H1 (cell line): Measurements from ENCODE around the gene WDR4. TPM values are rescaled to one million over a fixed set of nuclear protein-coding genes. Genes with fewer than 3 reads are reported as not detected.

Experiments
- CTCF ChIA-PET: fragments of 300-600 bp; sonication (Branson Sonifier 250); formaldehyde crosslinking; loops from one replicate; lab custom pipeline; 2021; ENCODE audit not compliant: partially characterized antibody; lab: Charles Lee
- POLR2A ChIA-PET: fragments of 300-600 bp; sonication (Branson Sonifier 250); formaldehyde crosslinking; loops from one replicate; lab custom pipeline; 2021; ENCODE audit warnings: inconsistent platforms; ENCODE audit not compliant: partially characterized antibody; lab: Charles Lee
- DNase-seq, 2 experiments: peaks; one replicate each; pipeline versions ENCODE4 v3.0.0 to v3.0.0-alpha.2; 2010 to 2022; ENCODE audit warnings: low spot score in 2 of 2, low read depth in 1 of 2, mixed read lengths in 1 of 2
- FAIRE-seq: peaks from 2 replicates; lab custom pipeline; 2011; peaks lifted over from hg19 to GRCh38; lab: Jason Lieb, UNC
- H2AFZ ChIP-seq: 2 replicates; pipeline ENCODE4 v1.8.1; 2012; ENCODE audit warnings: low read length, inconsistent platforms
- H2AK5ac ChIP-seq: 2 replicates; pipeline ENCODE4 v1.6.1; 2013; ENCODE audit warnings: low read depth, low read length
- H2BK120ac ChIP-seq: replicated peaks from 2 replicates; pipeline ENCODE3; 2013; ENCODE audit warnings: low read depth, low read length, inconsistent platforms
- H2BK12ac ChIP-seq: 2 replicates; pipeline ENCODE4 v1.6.1; 2013; ENCODE audit warnings: low read depth, low read length
- H2BK15ac ChIP-seq: 2 replicates; pipeline ENCODE4 v1.6.1; 2013; ENCODE audit warnings: low read length
- H2BK20ac ChIP-seq: 2 replicates; pipeline ENCODE4 v1.6.1; 2013; ENCODE audit warnings: low read length
- H2BK5ac ChIP-seq: 2 replicates; pipeline ENCODE4 v1.6.1; 2013; ENCODE audit warnings: low read depth, low read length
- H3K14ac ChIP-seq: 2 replicates; pipeline ENCODE4 v1.6.1; 2013; ENCODE audit warnings: inconsistent platforms; ENCODE audit not compliant: insufficient read length
- H3K18ac ChIP-seq: 2 replicates; pipeline ENCODE4 v1.6.1; 2013; ENCODE audit warnings: low read length; ENCODE audit errors: extremely low read depth
- H3K23ac ChIP-seq: 2 replicates; pipeline ENCODE4 v1.6.1; 2013; ENCODE audit warnings: inconsistent platforms; ENCODE audit not compliant: insufficient read length
- H3K23me2 ChIP-seq: 2 replicates; pipeline ENCODE4 v1.6.1; 2013; ENCODE audit warnings: low read depth, low read length
- H3K27ac ChIP-seq: 2 replicates; pipeline ENCODE4 v1.6.1; 2011; ENCODE audit warnings: low read depth, low read length, inconsistent platforms
- H3K27me3 ChIP-seq, 4 experiments: replicated peaks in 1 of 4; 1 replicate in 1 of 4; 2 replicates in 3 of 4; pipeline versions ENCODE4 v1.6.1 to v1.8.1; 2011 to 2013; ENCODE audit warnings: low read length in 3 of 4, mild to moderate bottlenecking in 3 of 4, inconsistent platforms in 2 of 4, mixed read lengths in 2 of 4, moderate library complexity in 1 of 4; ENCODE audit not compliant: control insufficient read depth in 3 of 4, insufficient read depth in 3 of 4; ENCODE audit errors: extremely low read depth in 1 of 4
- H3K36me3 ChIP-seq, 4 experiments: 2 replicates each; pipeline versions ENCODE4 v1.6.1 to v1.8.1; 2011 to 2013; ENCODE audit warnings: mild to moderate bottlenecking in 4 of 4, low read length in 3 of 4, moderate library complexity in 2 of 4, control low read depth in 1 of 4, inconsistent platforms in 1 of 4; ENCODE audit not compliant: insufficient read depth in 4 of 4, control insufficient read depth in 2 of 4
- H3K4ac ChIP-seq: replicated peaks from 2 replicates; pipeline ENCODE3; 2013; ENCODE audit warnings: low read length, low read depth, mixed read lengths, inconsistent platforms; ENCODE audit not compliant: insufficient read length
- H3K4me1 ChIP-seq, 4 experiments: replicated peaks in 1 of 4; 1 replicate in 1 of 4; 2 replicates in 3 of 4; pipeline versions ENCODE4 v1.6.1 to v1.8.1; 2011 to 2013; ENCODE audit warnings: low read length in 3 of 4, inconsistent platforms in 2 of 4, mixed read lengths in 1 of 4; ENCODE audit not compliant: insufficient read depth in 4 of 4, control insufficient read depth in 3 of 4
- H3K4me2 ChIP-seq, 2 experiments: 2 replicates each; pipeline versions ENCODE4 v1.6.1 to v1.8.1; 2011 to 2013; ENCODE audit warnings: low read depth in 2 of 2, low read length in 2 of 2, control low read depth in 1 of 2, inconsistent platforms in 1 of 2, mild to moderate bottlenecking in 1 of 2; ENCODE audit not compliant: insufficient read depth in 1 of 2
- H3K4me3 ChIP-seq, 4 experiments: fragments of 200-600, 300-600 bp in 1 of 4; sonication (generic), shearing (Covaris generic), sonication (Bioruptor Twin) in 1 of 4; 2 replicates each; pipeline versions ENCODE4 v1.5.1 to v1.8.1; 2011 to 2016; ENCODE audit warnings: low read length in 4 of 4, low read depth in 3 of 4, control low read depth in 2 of 4, inconsistent platforms in 2 of 4, mild to moderate bottlenecking in 2 of 4, mixed read lengths in 1 of 4, moderate library complexity in 1 of 4; ENCODE audit not compliant: insufficient read depth in 2 of 4; ENCODE audit errors: extremely low read depth in 1 of 4
- H3K56ac ChIP-seq: replicated peaks from 2 replicates; pipeline ENCODE3; 2013; ENCODE audit warnings: low read depth, mild to moderate bottlenecking, mixed read lengths, low read length, inconsistent platforms; ENCODE audit not compliant: insufficient read length
- H3K79me1 ChIP-seq: 2 replicates; pipeline ENCODE4 v1.6.1; 2013; ENCODE audit warnings: low read depth, low read length, control low read depth
- H3K79me2 ChIP-seq, 2 experiments: 2 replicates each; pipeline versions ENCODE4 v1.6.1 to v1.8.1; 2012 to 2013; ENCODE audit warnings: low read length in 2 of 2, mild to moderate bottlenecking in 2 of 2, inconsistent platforms in 1 of 2; ENCODE audit not compliant: insufficient read depth in 2 of 2, control insufficient read depth in 1 of 2
- H3K9ac ChIP-seq, 4 experiments: replicated peaks in 1 of 4; 1 replicate in 1 of 4; 2 replicates in 3 of 4; pipeline versions ENCODE4 v1.6.1 to v1.8.1; 2011 to 2013; ENCODE audit warnings: low read depth in 3 of 4, low read length in 3 of 4, control low read depth in 2 of 4, mild to moderate bottlenecking in 2 of 4, moderate library complexity in 2 of 4, inconsistent platforms in 1 of 4; ENCODE audit errors: extremely low read depth in 1 of 4
- H3K9me3 ChIP-seq, 2 experiments: 2 replicates each; pipeline versions ENCODE4 v1.6.1 to v1.8.1; 2012 to 2013; ENCODE audit warnings: mild to moderate bottlenecking in 2 of 2, moderate library complexity in 2 of 2, control low read depth in 1 of 2, inconsistent platforms in 1 of 2, low read depth in 1 of 2, low read length in 1 of 2, mixed read lengths in 1 of 2; ENCODE audit not compliant: insufficient read depth in 2 of 2
- H4K20me1 ChIP-seq, 2 experiments: replicated peaks in 1 of 2; 2 replicates each; pipeline versions ENCODE3 to v1.8.1; 2011 to 2013; ENCODE audit warnings: inconsistent platforms in 2 of 2, low read length in 2 of 2, mild to moderate bottlenecking in 1 of 2; ENCODE audit not compliant: insufficient read depth in 2 of 2, control insufficient read depth in 1 of 2
- H4K5ac ChIP-seq: 2 replicates; pipeline ENCODE4 v1.6.1; 2013; ENCODE audit warnings: low read length, low read depth, mixed read lengths, inconsistent platforms; ENCODE audit not compliant: insufficient read length
- H4K8ac ChIP-seq: 2 replicates; pipeline ENCODE4 v1.8.0; 2013; ENCODE audit warnings: mild to moderate bottlenecking, moderate library complexity, low read length, inconsistent platforms; ENCODE audit not compliant: insufficient read depth; ENCODE audit errors: extremely low read depth
- H4K91ac ChIP-seq: replicated peaks from 2 replicates; pipeline ENCODE3; 2013; ENCODE audit warnings: low read length, mixed read lengths, inconsistent platforms; ENCODE audit not compliant: insufficient read length
- CTCF ChIP-seq, 3 experiments: IDR thresholded peaks; 1 replicate in 2 of 3; 2 replicates in 1 of 3; pipeline versions ENCODE4 v1.5.1 to v1.6.1; 2011; ENCODE audit warnings: low read length in 3 of 3, mild to moderate bottlenecking in 3 of 3, inconsistent platforms in 2 of 3, low read depth in 1 of 3, moderate library complexity in 1 of 3; ENCODE audit not compliant: insufficient read depth in 1 of 3; ENCODE audit errors: control extremely low read depth in 1 of 3
- HDAC2 ChIP-seq, 2 experiments: fragments of 300-600 bp in 1 of 2; sonication (generic) in 1 of 2; IDR thresholded peaks; 2 replicates each; pipeline ENCODE4 v1.6.1; 2011 to 2012; ENCODE audit warnings: low read depth in 2 of 2, low read length in 2 of 2, mild to moderate bottlenecking in 2 of 2, moderate library complexity in 2 of 2, borderline replicate concordance in 1 of 2, inconsistent platforms in 1 of 2
- JUND ChIP-seq: IDR thresholded peaks from 2 replicates; pipeline ENCODE4 v1.6.1; 2011; ENCODE audit warnings: mild to moderate bottlenecking, improper control_type of control experiment, low read length
- MAX ChIP-seq: IDR thresholded peaks from 2 replicates; pipeline ENCODE4 v1.6.1; 2012; ENCODE audit warnings: inconsistent platforms
- RAD21 ChIP-seq, 2 experiments: IDR thresholded peaks in 1 of 2; conservative IDR thresholded peaks in 1 of 2; 2 replicates each; pipeline ENCODE4 v1.6.1; 2011; ENCODE audit warnings: low read depth in 2 of 2, low read length in 2 of 2, improper control_type of control experiment in 1 of 2, inconsistent platforms in 1 of 2, mild to moderate bottlenecking in 1 of 2, moderate library complexity in 1 of 2
- SP4 ChIP-seq: IDR thresholded peaks from 2 replicates; pipeline ENCODE4 v1.6.1; 2012; ENCODE audit warnings: low read length, inconsistent platforms
- USF2 ChIP-seq: IDR thresholded peaks from 2 replicates; pipeline ENCODE4 v1.6.1; 2011; ENCODE audit warnings: low read length, improper control_type of control experiment
- WGBS, 2 experiments: shearing (Covaris generic) in 1 of 2; methylation state at CpG; one replicate each; pipeline versions ENCODE4 v1.1.6 to v1.1.7; 2013 to 2015; ENCODE audit warnings: low lambda C conversion rate in 2 of 2, mixed read lengths in 2 of 2, inconsistent platforms in 1 of 2, low coverage in 1 of 2, missing lambda C conversion rate in 1 of 2; ENCODE audit not compliant: insufficient replicate concordance in 2 of 2, insufficient coverage in 1 of 2, insufficient read length in 1 of 2; ENCODE audit errors: extremely low coverage in 1 of 2, missing lambda C conversion rate in 1 of 2; 5-methylcytosine and 5-hydroxymethylcytosine counted together
- polyA plus RNA-seq, 7 experiments: library from polyadenylated mRNA; depleted of rRNA in 3 of 7; stranded (reverse) in 5 of 7; unstranded in 2 of 7; fragments of >200 nt in 5 of 7; fragments of 200-250 nt in 2 of 7; gene quantifications; 1 replicate in 5 of 7; 2 replicates in 1 of 7; 4 replicates in 1 of 7; pipeline versions ENCODE4 v1.2.1 to v1.2.3, GENCODE V29; 2011 to 2013; ENCODE audit warnings: missing spikeins in 2 of 7, mixed read lengths in 2 of 7
- total RNA-seq: library from RNA; stranded (reverse); fragmentation: NEBNext Ultra II Directional; extraction: Animal tissue kit (Norgen Biotek cat#: 25700); gene quantifications from 2 replicates; pipeline ENCODE4 v1.2.1, GENCODE V29; 2021

The WDR4 gene
- total and polyA plus RNA-seq, 2 of the 8 experiments (the other 6 are each of a cell fraction or from before 2014, with no cell fraction given): 28.9 to 47.8 TPM

GRCh38 chr21:42818328-42818749, 61.0 kb downstream of the WDR4 start:
- no peak overlapping the region for H3K27ac ChIP-seq
- peaks cover 17 to 28% of the 10 kb centered on the region in 2 experiments for H3K9me3 ChIP-seq
- H3K4ac ChIP-seq: no peak overlapping the region
- 55% methylated on average over 2 of the region's 2 CpGs; no CpG with 5 or more reads in 1 of the 2 experiments for WGBS, 2 experiments
- ChIA-PET POLR2A (interaction anchor here (1.0 to 1.6 kb wide), 2 partner anchors 24 to 37 kb away, joined by 3 to 6 read pairs; no protein-coding TSS in a partner anchor), CTCF (interaction anchor here (0.7 to 4.8 kb wide), 11 partner anchors 8 to 234 kb away, joined by 3 to 25 read pairs (median 6); no protein-coding TSS in a partner anchor)
- no peak overlapping the region for H4K8ac ChIP-seq
- H3K23me2 ChIP-seq: no peaks in the 10 kb centered on the region
- H3K23ac ChIP-seq: no peak overlapping the region
- H3K14ac ChIP-seq: no peak overlapping the region
- no peaks in the 10 kb centered on the region for H3K27me3 ChIP-seq
- H3K79me1 ChIP-seq: no peaks in the 10 kb centered on the region
- DNase-seq (peak in 1 of 2 experiments; percentile 80), FAIRE-seq (no peak)
- no peak overlapping the region for H2AFZ ChIP-seq
- TF ChIP-seq USF2: no peak
- 0 out of 2 replicates have a peak, but pooled peaks have one; percentile 12 for TF ChIP-seq MAX
- TF ChIP-seq HDAC2 (IDR thresholded peaks at IDR 0.05; ENCODE audit: borderline replicate concordance in 1 of 2, low read depth in 2 of 2, low read length in 2 of 2): no peak
- TF ChIP-seq CTCF (IDR thresholded peaks at IDR 0.05; ENCODE audit: control extremely low read depth in 1 of 3, insufficient read depth in 1 of 3, low read depth in 1 of 3, low read length in 3 of 3): peak; percentile 76 to 91 (median 77)
- peak; percentile 85 to 89 for TF ChIP-seq RAD21 (IDR thresholded peaks at IDR 0.05 in 1 of 2, conservative IDR thresholded peaks at IDR 0.05 in 1 of 2; ENCODE audit: low read depth in 2 of 2, low read length in 2 of 2)
- TF ChIP-seq JUND: no peak
- TF ChIP-seq SP4: no peak
- H2BK12ac ChIP-seq: no peak overlapping the region
- no peak overlapping the region for H3K56ac ChIP-seq
- H4K91ac ChIP-seq: no peak overlapping the region
- H4K5ac ChIP-seq: no peak overlapping the region
- H3K4me1 ChIP-seq: peaks cover 0 to 1% (median 0%) of the 10 kb centered on the region in 4 experiments; a peak in 1 of 7 replicates
- H4K20me1 ChIP-seq: no peaks in the 10 kb centered on the region
- H2AK5ac ChIP-seq: no peak overlapping the region
- H2BK120ac ChIP-seq: no peak overlapping the region
- H3K79me2 ChIP-seq: no peaks in the 10 kb centered on the region
- H2BK20ac ChIP-seq: no peak overlapping the region
- no peak overlapping the region for H2BK5ac ChIP-seq
- no peak overlapping the region for H3K9ac ChIP-seq
- H3K18ac ChIP-seq: no peak overlapping the region
- no peaks in the 10 kb centered on the region for H3K36me3 ChIP-seq
- H2BK15ac ChIP-seq: no peak overlapping the region
- H3K4me3 ChIP-seq: no peak overlapping the region
- H3K4me2 ChIP-seq: no peak overlapping the region
